Measurements from ENCODE around the gene RSRC2.
"Not testable (repeated sequence)": the region's sequence is repeated elsewhere in the genome, so short reads cannot be mapped to it uniquely, and the experiment has no call there.

The RSRC2 gene

GRCh38 chr12:122516544-122517361 lies 10.0 kb downstream of the RSRC2 start:
- DNase-seq, result no peak

GRCh38 chr12:122515275-122515674 lies 11.5 kb downstream of the RSRC2 start:
- DNase-seq, result no peak

GRCh38 chr12:122513660-122514059 lies 13.1 kb downstream of the RSRC2 start:
- DNase-seq, result no peak

GRCh38 chr12:122513028-122513427 lies 13.7 kb downstream of the RSRC2 start:
- not testable (repeated sequence) for DNase-seq

- DNase-seq, result no peak
These were observed 18.6 kb downstream of the RSRC2 start for GRCh38 chr12:122508163-122508562.

GRCh38 chr12:122506393-122506938 lies 20.3 kb downstream of the RSRC2 start:
- DNase-seq, result no peak

- DNase-seq, result no peak
These were observed 21.2 kb downstream of the RSRC2 start for GRCh38 chr12:122505419-122506051.

GRCh38 chr12:122503783-122504590 lies 22.7 kb downstream of the RSRC2 start:
- no peak for DNase-seq

GRCh38 chr12:122503147-122503751 lies 23.5 kb downstream of the RSRC2 start:
- no peak for DNase-seq

- no peak for DNase-seq
These were observed 25.2 kb downstream of the RSRC2 start for GRCh38 chr12:122501489-122501989.

GRCh38 chr12:122500685-122501488 lies 25.8 kb downstream of the RSRC2 start, which contains the start of gene ZCCHC8:
Gene ZCCHC8 (minus strand): TSS chr12:122500932. CDS start chr12:122500840, 92 bp downstream.
- DNase-seq, result peak; percentile 96

- DNase-seq, result peak; percentile 36
These were observed 26.6 kb downstream of the RSRC2 start for GRCh38 chr12:122499991-122500684.

GRCh38 chr12:122495258-122495657 lies 31.5 kb downstream of the RSRC2 start:
- DNase-seq, result no peak

GRCh38 chr12:122493222-122493621 lies 33.5 kb downstream of the RSRC2 start:
- not testable (repeated sequence) for DNase-seq

- DNase-seq, result no peak
These were observed 34.7 kb downstream of the RSRC2 start for GRCh38 chr12:122491991-122492390.

- no peak for DNase-seq
These were observed 37.7 kb downstream of the RSRC2 start for GRCh38 chr12:122489038-122489437.

- not testable (repeated sequence) for DNase-seq
These were observed 38.9 kb downstream of the RSRC2 start for GRCh38 chr12:122487807-122488206.

GRCh38 chr12:122486805-122487426 lies 39.8 kb downstream of the RSRC2 start:
- DNase-seq, result no peak

GRCh38 chr12:122486360-122486759 lies 40.4 kb downstream of the RSRC2 start:
- not testable (repeated sequence) for DNase-seq

GRCh38 chr12:122484385-122484784 lies 42.4 kb downstream of the RSRC2 start:
- DNase-seq, result not testable (repeated sequence)

All from CD4-positive, alpha-beta T cell treated with Interferon gamma for 1 hour (primary cell).